Gastrocnemius medialis (tissue), 4 donors: ENCODE data around the gene MISP.

Source experiments
- POLR2A ChIP-seq, 2 donors: fragments of 450-650 bp; IDR thresholded peaks; one replicate each; pipeline ENCODE4 v1.6.1; 2017; ENCODE audit warnings: antibody characterized with exemption in 2 of 2, mild to moderate bottlenecking in 2 of 2, moderate library complexity in 2 of 2
- TF ChIP-seq, protein P1 (sequence below), 5 experiments: fragments of 450-650 bp in 3 of 5; fragments of 200-600 bp in 2 of 5; sonication (generic) in 2 of 5; IDR thresholded peaks in 4 of 5; conservative IDR thresholded peaks in 1 of 5; 1 replicate in 4 of 5; 2 replicates in 1 of 5; pipeline ENCODE4 v1.5.1; 2016 to 2019; ENCODE audit warnings: antibody characterized with exemption in 5 of 5, mild to moderate bottlenecking in 3 of 5, moderate library complexity in 3 of 5

DNA sequence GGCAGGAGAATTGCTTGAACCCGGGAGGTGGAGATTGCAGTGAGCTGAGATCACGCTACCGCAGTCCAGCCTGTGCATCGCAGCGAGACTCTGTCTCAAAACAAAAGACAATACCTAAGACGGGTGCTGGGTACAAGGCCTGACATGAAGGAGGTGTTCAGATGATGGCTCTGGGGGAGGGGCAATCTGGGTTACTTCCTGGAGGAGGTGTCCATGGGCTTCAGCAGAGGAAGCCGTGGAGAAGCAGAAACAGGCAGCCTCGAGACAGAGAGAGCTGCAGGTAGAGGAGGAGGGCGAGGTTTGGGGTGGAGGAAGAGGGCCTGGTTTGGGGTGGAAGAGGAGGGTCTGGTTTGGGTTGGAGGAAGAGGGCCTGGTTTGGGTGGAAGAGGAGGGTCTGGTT lies 3.6 kb downstream of the MISP start:
- TF ChIP-seq, protein P1, sequence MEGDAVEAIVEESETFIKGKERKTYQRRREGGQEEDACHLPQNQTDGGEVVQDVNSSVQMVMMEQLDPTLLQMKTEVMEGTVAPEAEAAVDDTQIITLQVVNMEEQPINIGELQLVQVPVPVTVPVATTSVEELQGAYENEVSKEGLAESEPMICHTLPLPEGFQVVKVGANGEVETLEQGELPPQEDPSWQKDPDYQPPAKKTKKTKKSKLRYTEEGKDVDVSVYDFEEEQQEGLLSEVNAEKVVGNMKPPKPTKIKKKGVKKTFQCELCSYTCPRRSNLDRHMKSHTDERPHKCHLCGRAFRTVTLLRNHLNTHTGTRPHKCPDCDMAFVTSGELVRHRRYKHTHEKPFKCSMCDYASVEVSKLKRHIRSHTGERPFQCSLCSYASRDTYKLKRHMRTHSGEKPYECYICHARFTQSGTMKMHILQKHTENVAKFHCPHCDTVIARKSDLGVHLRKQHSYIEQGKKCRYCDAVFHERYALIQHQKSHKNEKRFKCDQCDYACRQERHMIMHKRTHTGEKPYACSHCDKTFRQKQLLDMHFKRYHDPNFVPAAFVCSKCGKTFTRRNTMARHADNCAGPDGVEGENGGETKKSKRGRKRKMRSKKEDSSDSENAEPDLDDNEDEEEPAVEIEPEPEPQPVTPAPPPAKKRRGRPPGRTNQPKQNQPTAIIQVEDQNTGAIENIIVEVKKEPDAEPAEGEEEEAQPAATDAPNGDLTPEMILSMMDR (IDR thresholded peaks at IDR 0.05 in 4 of 5, conservative IDR thresholded peaks at IDR 0.05 in 1 of 5), result no peak
- no peak for TF ChIP-seq POLR2A (IDR thresholded peaks at IDR 0.05)
